Stimulated activated CD8-positive, alpha-beta memory T cell treated with anti-CD3 and anti-CD28 coated beads, Interleukin-4, amount 100 ng/mL, for 4 hours (primary cell): ENCODE data around the gene ELOVL6.
"Not testable (repeated sequence)": the region's sequence is repeated elsewhere in the genome, so short reads cannot be mapped to it uniquely, and the experiment has no call there.

Source experiments
- DNase-seq, 2 donors: peaks; one replicate each; pipeline ENCODE4 v3.0.0-alpha.2; 2020; ENCODE audit warnings: low read depth in 2 of 2, low spot score in 1 of 2

Gene ELOVL6

GRCh38 chr4:110163327-110164069, 34.9 kb downstream of the ELOVL6 start:
- no peak for DNase-seq

- DNase-seq = no peak
These were observed 37.8 kb downstream of the ELOVL6 start for GRCh38 chr4:110160618-110161017.

GRCh38 chr4:110159541-110159940, 38.9 kb downstream of the ELOVL6 start:
- DNase-seq = no peak

- no peak for DNase-seq
These were observed 40.8 kb downstream of the ELOVL6 start for GRCh38 chr4:110157580-110157979.

GRCh38 chr4:110157166-110157565, 41.2 kb downstream of the ELOVL6 start:
- not testable (repeated sequence) for DNase-seq

- DNase-seq = no peak
These were observed 42.0 kb downstream of the ELOVL6 start for GRCh38 chr4:110156442-110156841.

- no peak for DNase-seq
These were observed 42.8 kb downstream of the ELOVL6 start for GRCh38 chr4:110155654-110156053.

GRCh38 chr4:110154582-110154981, 43.8 kb downstream of the ELOVL6 start:
- DNase-seq = no peak

GRCh38 chr4:110152386-110152785, 46.0 kb downstream of the ELOVL6 start:
- no peak for DNase-seq

- DNase-seq = no peak
These were observed 49.3 kb downstream of the ELOVL6 start for GRCh38 chr4:110149089-110149488.

GRCh38 chr4:110142461-110142860, 56.0 kb downstream of the ELOVL6 start:
- DNase-seq = no peak

- DNase-seq = no peak
These were observed 58.6 kb downstream of the ELOVL6 start for GRCh38 chr4:110139815-110140214.

- DNase-seq = no peak
These were observed 59.3 kb downstream of the ELOVL6 start for GRCh38 chr4:110139111-110139510.

- DNase-seq = no peak
These were observed 59.9 kb downstream of the ELOVL6 start for GRCh38 chr4:110138551-110138950.

GRCh38 chr4:110137829-110138228, 60.6 kb downstream of the ELOVL6 start:
- DNase-seq = no peak

- no peak for DNase-seq
These were observed 62.9 kb downstream of the ELOVL6 start for GRCh38 chr4:110135523-110135922.

GRCh38 chr4:110135076-110135475, 63.3 kb downstream of the ELOVL6 start:
- no peak for DNase-seq

- DNase-seq = no peak
These were observed 64.0 kb downstream of the ELOVL6 start for GRCh38 chr4:110134269-110134869.

- no peak for DNase-seq
These were observed 65.3 kb downstream of the ELOVL6 start for GRCh38 chr4:110132816-110133719.

GRCh38 chr4:110131916-110132315, 66.5 kb downstream of the ELOVL6 start:
- no peak for DNase-seq

- no peak for DNase-seq
These were observed 67.6 kb downstream of the ELOVL6 start for GRCh38 chr4:110130576-110131358.
